DND-41 (cell line): Measurements from ENCODE around the gene ZNF205.

ENCODE experiments used
- EZH2 ChIP-seq: IDR thresholded peaks from 3 replicates; pipeline ENCODE4 v1.6.1; 2012; ENCODE audit warnings: borderline replicate concordance, low read depth, mild to moderate bottlenecking, moderate library complexity, low read length, inconsistent platforms; ENCODE audit not compliant: severe bottlenecking
- TF ChIP-seq, protein P1 (sequence below): IDR thresholded peaks from 2 replicates; pipeline ENCODE4 v1.5.1; 2012; ENCODE audit warnings: borderline replicate concordance, low read length, moderate library complexity, mild to moderate bottlenecking; ENCODE audit not compliant: poor library complexity, severe bottlenecking; ENCODE audit errors: extremely low read depth

DNA sequence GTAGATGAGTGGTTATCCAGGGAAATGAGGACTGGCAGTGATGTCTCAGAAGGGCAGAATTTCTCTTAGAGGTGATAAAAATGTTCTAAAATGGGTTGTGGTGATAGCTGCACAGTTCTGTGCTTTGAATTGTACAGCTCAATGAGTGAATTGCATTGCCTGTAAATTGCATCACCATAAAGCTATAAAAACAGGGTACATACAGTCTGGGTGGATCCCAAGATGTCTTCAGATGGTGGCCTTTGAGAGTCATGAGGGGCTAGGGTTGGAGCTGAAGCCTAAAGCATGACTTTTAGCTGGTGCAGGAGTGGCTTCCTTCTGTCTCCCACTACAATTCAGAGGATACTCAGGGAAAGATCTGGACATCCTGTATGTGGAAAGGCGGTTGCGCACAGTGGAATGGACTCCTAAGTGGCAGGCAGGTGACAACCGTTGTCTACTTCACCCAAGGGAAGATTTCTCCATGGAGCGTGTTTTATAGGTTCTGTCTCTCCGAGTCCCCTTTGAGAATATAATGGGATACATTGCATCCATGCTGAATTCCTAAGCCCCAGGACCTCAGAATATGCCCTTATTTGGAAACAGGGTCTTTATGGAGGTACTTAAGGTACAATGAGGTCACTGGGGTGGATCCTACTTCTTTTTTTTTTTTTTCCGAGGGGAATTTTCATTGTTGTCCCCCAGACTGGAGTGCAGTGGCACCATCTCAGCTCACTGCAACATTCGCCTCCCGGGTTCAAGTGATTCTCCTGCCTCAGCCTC lies 48.6 kb upstream of the ZNF205 start:
- TF ChIP-seq, protein P1, sequence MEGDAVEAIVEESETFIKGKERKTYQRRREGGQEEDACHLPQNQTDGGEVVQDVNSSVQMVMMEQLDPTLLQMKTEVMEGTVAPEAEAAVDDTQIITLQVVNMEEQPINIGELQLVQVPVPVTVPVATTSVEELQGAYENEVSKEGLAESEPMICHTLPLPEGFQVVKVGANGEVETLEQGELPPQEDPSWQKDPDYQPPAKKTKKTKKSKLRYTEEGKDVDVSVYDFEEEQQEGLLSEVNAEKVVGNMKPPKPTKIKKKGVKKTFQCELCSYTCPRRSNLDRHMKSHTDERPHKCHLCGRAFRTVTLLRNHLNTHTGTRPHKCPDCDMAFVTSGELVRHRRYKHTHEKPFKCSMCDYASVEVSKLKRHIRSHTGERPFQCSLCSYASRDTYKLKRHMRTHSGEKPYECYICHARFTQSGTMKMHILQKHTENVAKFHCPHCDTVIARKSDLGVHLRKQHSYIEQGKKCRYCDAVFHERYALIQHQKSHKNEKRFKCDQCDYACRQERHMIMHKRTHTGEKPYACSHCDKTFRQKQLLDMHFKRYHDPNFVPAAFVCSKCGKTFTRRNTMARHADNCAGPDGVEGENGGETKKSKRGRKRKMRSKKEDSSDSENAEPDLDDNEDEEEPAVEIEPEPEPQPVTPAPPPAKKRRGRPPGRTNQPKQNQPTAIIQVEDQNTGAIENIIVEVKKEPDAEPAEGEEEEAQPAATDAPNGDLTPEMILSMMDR: no peak
- TF ChIP-seq EZH2: no peak
